OCI-LY3 (cell line): ENCODE measurements around the gene FPGS.

ENCODE experiments used
- CTCF ChIP-seq: fragments of 200-600, 300-600 bp; sonication (generic); IDR thresholded peaks from 2 replicates; pipeline ENCODE4 v1.5.1; 2014; ENCODE audit warnings: antibody characterized with exemption, low read length, low read depth
- EZH2phosphoT487 ChIP-seq: fragments of 200-600 bp; shearing (Covaris generic); IDR thresholded peaks from 2 replicates; pipeline ENCODE4 v1.6.1; 2018; ENCODE audit warnings: antibody characterized with exemption, mixed run types, low read depth

GRCh38 chr9:127817881-127818434 is 15.3 kb downstream of the FPGS start:
- TF ChIP-seq CTCF = no peak
- no peak for TF ChIP-seq EZH2phosphoT487
